ENCODE measurements around the gene ZNF157.

Gene ZNF157

DNA sequence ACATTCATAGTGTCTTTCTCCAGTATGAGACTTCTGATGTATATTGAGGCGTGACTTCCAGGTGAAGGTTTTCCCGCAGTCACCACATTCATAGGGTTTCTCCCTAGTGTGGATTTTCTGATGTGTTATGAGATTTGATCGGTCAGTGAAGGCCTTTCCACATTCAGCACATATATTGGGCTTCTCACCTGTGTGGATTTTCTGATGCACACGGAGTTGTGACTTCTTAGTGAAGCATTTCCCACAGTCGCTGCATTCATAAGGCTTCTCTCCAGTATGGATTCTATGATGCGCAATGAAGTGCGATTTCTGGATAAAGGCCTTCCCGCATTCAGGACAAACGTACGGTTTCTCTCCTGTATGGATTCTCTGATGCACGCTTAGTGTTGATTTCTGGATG lies 77.2 kb downstream of the ZNF157 start:
- Histone ChIP-seq H3K9me3 (ENCODE audit: insufficient read depth, low read length) (peaks cover 71% of the 10 kb centered on the region), H3K4me3 (ENCODE audit: insufficient read length, low read depth) (no peak overlapping the region), H3K27me3 (ENCODE audit: insufficient read depth, insufficient read length) (no peaks in the 10 kb centered on the region), H3K36me3 (ENCODE audit: insufficient read depth, insufficient read length, low read length) (peaks cover 47% of the 10 kb centered on the region), H3K9ac (ENCODE audit: insufficient read length, low read depth) (no peak overlapping the region), H3K4me1 (ENCODE audit: insufficient read depth, insufficient read length) (no peaks in the 10 kb centered on the region)
- TF ChIP-seq SUZ12 (IDR thresholded peaks at IDR 0.05; ENCODE audit: extremely low read depth, insufficient read depth, insufficient read length) = no peak
- no peak for TF ChIP-seq YY1 (IDR thresholded peaks at IDR 0.05; ENCODE audit: insufficient read depth, insufficient read length)
- DNase-seq (ENCODE audit: low read depth, low spot score) = no peak

DNA sequence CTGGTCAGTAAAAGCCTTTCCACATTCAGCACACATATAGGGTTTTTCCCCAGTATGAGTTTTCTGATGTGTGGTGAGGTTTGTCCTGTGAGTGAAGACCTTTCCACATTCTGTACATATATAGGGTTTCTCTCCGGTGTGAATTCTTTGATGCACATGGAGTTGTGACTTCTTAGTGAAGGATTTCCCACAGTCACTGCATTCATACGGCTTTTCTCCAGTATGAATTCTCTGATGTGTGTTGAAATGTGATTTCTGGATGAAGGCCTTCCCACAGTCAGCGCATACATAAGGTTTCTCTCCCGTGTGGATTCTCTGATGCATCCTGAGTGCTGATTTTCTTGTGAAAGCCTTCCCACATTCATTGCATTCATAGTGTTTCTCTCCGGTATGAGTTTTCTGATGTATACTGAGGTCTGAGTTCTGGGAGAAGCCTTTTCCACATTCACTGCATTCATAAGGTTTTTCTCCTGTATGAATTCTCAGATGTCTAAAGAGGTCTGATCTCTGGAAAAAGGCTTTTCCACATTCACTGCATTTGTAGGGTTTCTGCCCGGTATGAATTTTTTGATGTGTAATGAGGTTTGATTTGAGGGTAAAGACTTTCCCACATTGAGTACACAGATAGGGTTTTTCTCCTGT lies 77.9 kb downstream of the ZNF157 start:
- Histone ChIP-seq H3K4me3 (ENCODE audit: insufficient read length, low read depth) (no peak overlapping the region), H3K9me3 (ENCODE audit: insufficient read depth, low read length) (peaks cover 71% of the 10 kb centered on the region), H3K36me3 (ENCODE audit: insufficient read depth, insufficient read length, low read length) (peaks cover 53% of the 10 kb centered on the region), H3K27me3 (ENCODE audit: insufficient read depth, insufficient read length) (no peaks in the 10 kb centered on the region), H3K9ac (ENCODE audit: insufficient read length, low read depth) (no peak overlapping the region), H3K4me1 (ENCODE audit: insufficient read depth, insufficient read length) (no peaks in the 10 kb centered on the region)
- TF ChIP-seq ZNF274 (IDR thresholded peaks at IDR 0.05; ENCODE audit: low read depth, low read length) (peak; percentile 83), SUZ12 (IDR thresholded peaks at IDR 0.05; ENCODE audit: extremely low read depth, insufficient read depth, insufficient read length) (no peak)
- DNase-seq (ENCODE audit: low read depth, low spot score) = no peak

- no peak overlapping the region for H3K4me3 ChIP-seq (ENCODE audit: insufficient read length, low read depth)
- H3K27me3 ChIP-seq (ENCODE audit: insufficient read depth, insufficient read length) = no peaks in the 10 kb centered on the region
- H3K9ac ChIP-seq (ENCODE audit: insufficient read length, low read depth) = no peak overlapping the region
- no peaks in the 10 kb centered on the region for H3K4me1 ChIP-seq (ENCODE audit: insufficient read depth, insufficient read length)
- no peak for DNase-seq (ENCODE audit: low read depth, low spot score)
- H3K36me3 ChIP-seq (ENCODE audit: insufficient read depth, insufficient read length, low read length) = peaks cover 71% of the 10 kb centered on the region
- TF ChIP-seq SUZ12 (IDR thresholded peaks at IDR 0.05; ENCODE audit: extremely low read depth, insufficient read depth, insufficient read length) = no peak
- no peak for TF ChIP-seq ZNF274 (IDR thresholded peaks at IDR 0.05; ENCODE audit: low read depth, low read length)
- TF ChIP-seq YY1 (IDR thresholded peaks at IDR 0.05; ENCODE audit: insufficient read depth, insufficient read length) = no peak
- H3K9me3 ChIP-seq (ENCODE audit: insufficient read depth, low read length) = peaks cover 50% of the 10 kb centered on the region
Observed at GRCh38 chrX:47452112-47452511, 81.7 kb downstream of the ZNF157 start.

DNA sequence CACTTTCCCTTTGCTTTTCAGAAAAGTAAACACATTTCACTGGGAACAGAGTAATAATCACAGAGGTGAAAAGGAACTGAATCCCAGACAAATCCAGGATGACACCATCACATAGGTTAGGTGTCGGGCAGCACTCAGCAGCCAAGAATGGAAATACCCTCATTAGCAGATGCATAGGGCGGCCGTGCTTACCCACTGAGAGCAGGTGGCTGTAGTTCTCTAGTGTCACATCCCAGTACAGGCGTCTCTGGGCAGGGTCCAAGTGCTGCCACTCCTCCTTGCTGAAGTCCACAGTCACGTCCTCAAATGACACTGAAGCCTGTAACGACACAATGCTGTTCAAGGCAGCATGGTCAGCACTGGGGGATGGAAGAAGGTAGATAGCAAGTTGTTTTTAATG lies 85.7 kb downstream of the ZNF157 start:
- peaks cover 11% of the 10 kb centered on the region; the same call in 1 of the 2 replicates for H3K9me3 ChIP-seq (ENCODE audit: insufficient read depth, low read length)
- no peak for TF ChIP-seq SUZ12 (IDR thresholded peaks at IDR 0.05; ENCODE audit: extremely low read depth, insufficient read depth, insufficient read length)
- TF ChIP-seq ZNF274 (IDR thresholded peaks at IDR 0.05; ENCODE audit: low read depth, low read length) = no peak
- no peak for TF ChIP-seq YY1 (IDR thresholded peaks at IDR 0.05; ENCODE audit: insufficient read depth, insufficient read length)
- no peak for DNase-seq (ENCODE audit: low read depth, low spot score)
- peaks cover 36% of the 10 kb centered on the region for H3K36me3 ChIP-seq (ENCODE audit: insufficient read depth, insufficient read length, low read length)
- H3K27me3 ChIP-seq (ENCODE audit: insufficient read depth, insufficient read length) = no peaks in the 10 kb centered on the region
- H3K4me1 ChIP-seq (ENCODE audit: insufficient read depth, insufficient read length) = no peaks in the 10 kb centered on the region
- H3K9ac ChIP-seq (ENCODE audit: insufficient read length, low read depth) = no peak overlapping the region
- H3K4me3 ChIP-seq (ENCODE audit: insufficient read length, low read depth) = no peak overlapping the region

GRCh38 chrX:47458528-47458927 lies 88.2 kb downstream of the ZNF157 start:
- Histone ChIP-seq H3K36me3 (ENCODE audit: insufficient read depth, insufficient read length, low read length) (peaks cover 22% of the 10 kb centered on the region), H3K4me3 (ENCODE audit: insufficient read length, low read depth) (no peak overlapping the region), H3K27me3 (ENCODE audit: insufficient read depth, insufficient read length) (no peaks in the 10 kb centered on the region), H3K9ac (ENCODE audit: insufficient read length, low read depth) (no peak overlapping the region), H3K4me1 (ENCODE audit: insufficient read depth, insufficient read length) (no peaks in the 10 kb centered on the region), H3K9me3 (ENCODE audit: insufficient read depth, low read length) (no peaks in the 10 kb centered on the region; the same call in 1 of the 2 replicates)
- no peak for DNase-seq (ENCODE audit: low read depth, low spot score)
- TF ChIP-seq SUZ12 (IDR thresholded peaks at IDR 0.05; ENCODE audit: extremely low read depth, insufficient read depth, insufficient read length) = no peak
- no peak for TF ChIP-seq YY1 (IDR thresholded peaks at IDR 0.05; ENCODE audit: insufficient read depth, insufficient read length)
- no peak for TF ChIP-seq ZNF274 (IDR thresholded peaks at IDR 0.05; ENCODE audit: low read depth, low read length)

DNA sequence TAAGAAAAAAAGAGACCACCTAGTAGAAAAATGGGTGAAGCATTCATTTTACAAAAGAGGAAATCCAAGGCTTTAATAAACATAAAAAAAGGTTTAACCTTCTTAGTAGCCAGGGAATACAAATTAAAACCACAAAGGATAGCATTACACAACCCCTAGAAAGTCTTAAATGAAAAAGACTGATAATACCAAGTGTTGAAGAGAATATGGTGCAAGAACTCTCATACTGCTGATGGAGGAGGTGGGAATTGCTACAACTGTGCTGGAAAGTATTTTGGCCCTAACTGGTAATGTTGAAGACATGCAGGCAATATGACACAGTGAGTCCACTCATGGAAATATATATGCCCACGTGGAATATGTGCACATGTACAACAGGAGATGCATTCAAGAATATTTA lies 90.2 kb downstream of the ZNF157 start:
- no peak overlapping the region for H3K9ac ChIP-seq (ENCODE audit: insufficient read length, low read depth)
- DNase-seq (ENCODE audit: low read depth, low spot score) = no peak
- peaks cover 30% of the 10 kb centered on the region for H3K36me3 ChIP-seq (ENCODE audit: insufficient read depth, insufficient read length, low read length)
- no peak overlapping the region for H3K4me3 ChIP-seq (ENCODE audit: insufficient read length, low read depth)
- no peak for TF ChIP-seq SUZ12 (IDR thresholded peaks at IDR 0.05; ENCODE audit: extremely low read depth, insufficient read depth, insufficient read length)
- TF ChIP-seq ZNF274 (IDR thresholded peaks at IDR 0.05; ENCODE audit: low read depth, low read length) = no peak
- no peak for TF ChIP-seq YY1 (IDR thresholded peaks at IDR 0.05; ENCODE audit: insufficient read depth, insufficient read length)
- no peaks in the 10 kb centered on the region for H3K27me3 ChIP-seq (ENCODE audit: insufficient read depth, insufficient read length)
- H3K9me3 ChIP-seq (ENCODE audit: insufficient read depth, low read length) = no peaks in the 10 kb centered on the region; the same call in 1 of the 2 replicates
- no peaks in the 10 kb centered on the region for H3K4me1 ChIP-seq (ENCODE audit: insufficient read depth, insufficient read length)

All from NT2/D1 (cell line).